AG10803 (cell line): ENCODE data around the gene MOB3C.
"Not testable (repeated sequence)": the region's sequence is repeated elsewhere in the genome, so short reads cannot be mapped to it uniquely, and the experiment has no call there.

ENCODE experiments used
- DNase-seq: peaks from one replicate; pipeline ENCODE4 v3.0.0; 2010; ENCODE audit warnings: low read depth
- H3K4me3 ChIP-seq: 2 replicates; pipeline ENCODE4 v1.5.1; 2011; ENCODE audit warnings: mild to moderate bottlenecking, low read length, control low read depth
- TF ChIP-seq, protein P1 (sequence below): conservative IDR thresholded peaks from 2 replicates; pipeline ENCODE4 v1.5.1; 2011; ENCODE audit warnings: mild to moderate bottlenecking, low read length, control low read depth, inconsistent platforms

Gene MOB3C

GRCh38 chr1:46654012-46654411 lies 37.4 kb upstream of the MOB3C start:
- H3K4me3 ChIP-seq = no peak overlapping the region
- DNase-seq = no peak
- TF ChIP-seq, protein P1, sequence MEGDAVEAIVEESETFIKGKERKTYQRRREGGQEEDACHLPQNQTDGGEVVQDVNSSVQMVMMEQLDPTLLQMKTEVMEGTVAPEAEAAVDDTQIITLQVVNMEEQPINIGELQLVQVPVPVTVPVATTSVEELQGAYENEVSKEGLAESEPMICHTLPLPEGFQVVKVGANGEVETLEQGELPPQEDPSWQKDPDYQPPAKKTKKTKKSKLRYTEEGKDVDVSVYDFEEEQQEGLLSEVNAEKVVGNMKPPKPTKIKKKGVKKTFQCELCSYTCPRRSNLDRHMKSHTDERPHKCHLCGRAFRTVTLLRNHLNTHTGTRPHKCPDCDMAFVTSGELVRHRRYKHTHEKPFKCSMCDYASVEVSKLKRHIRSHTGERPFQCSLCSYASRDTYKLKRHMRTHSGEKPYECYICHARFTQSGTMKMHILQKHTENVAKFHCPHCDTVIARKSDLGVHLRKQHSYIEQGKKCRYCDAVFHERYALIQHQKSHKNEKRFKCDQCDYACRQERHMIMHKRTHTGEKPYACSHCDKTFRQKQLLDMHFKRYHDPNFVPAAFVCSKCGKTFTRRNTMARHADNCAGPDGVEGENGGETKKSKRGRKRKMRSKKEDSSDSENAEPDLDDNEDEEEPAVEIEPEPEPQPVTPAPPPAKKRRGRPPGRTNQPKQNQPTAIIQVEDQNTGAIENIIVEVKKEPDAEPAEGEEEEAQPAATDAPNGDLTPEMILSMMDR = no peak

DNA sequence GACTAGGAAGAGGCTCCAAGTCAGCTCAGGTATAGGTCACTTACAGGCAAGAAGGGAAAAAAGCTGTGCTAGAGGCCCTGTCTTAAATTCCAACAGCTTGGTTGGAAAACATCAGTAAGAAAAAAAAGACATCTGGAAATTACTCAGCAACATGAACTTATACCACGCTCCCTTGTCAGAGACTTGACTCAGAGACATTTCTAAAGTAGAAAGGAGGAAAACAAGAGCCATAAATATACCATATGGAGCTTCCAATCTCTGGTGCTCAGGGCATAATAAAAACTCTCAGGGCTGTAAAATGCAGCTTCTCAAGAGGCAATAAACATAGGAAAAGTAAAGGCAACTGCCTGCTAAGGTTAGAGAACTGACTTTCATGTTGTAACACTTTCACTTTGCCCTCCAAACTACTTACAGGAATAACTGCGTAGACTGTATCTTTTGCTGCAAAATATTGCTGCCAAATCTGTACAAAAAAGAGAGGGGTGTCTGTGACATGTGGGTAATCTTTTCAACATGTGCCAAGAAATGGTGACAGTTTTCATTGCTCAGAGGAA lies 36.9 kb upstream of the MOB3C start:
- DNase-seq = peak; percentile 58
- H3K4me3 ChIP-seq = peak overlapping the region; percentile 21
- TF ChIP-seq, protein P1 = no peak

- H3K4me3 ChIP-seq = no peak overlapping the region
- no peak for DNase-seq
- TF ChIP-seq, protein P1 = no peak
Measured at GRCh38 chr1:46652321-46653100, 35.9 kb upstream of the MOB3C start.

- not testable (repeated sequence) for DNase-seq, H3K4me3 ChIP-seq
Measured at GRCh38 chr1:46651152-46651551, 34.5 kb upstream of the MOB3C start.

GRCh38 chr1:46650491-46650890 lies 33.9 kb upstream of the MOB3C start:
- TF ChIP-seq, protein P1 = no peak
- no peak for DNase-seq
- no peak overlapping the region for H3K4me3 ChIP-seq

- DNase-seq = no peak
- TF ChIP-seq, protein P1 = no peak
- H3K4me3 ChIP-seq = no peak overlapping the region
Measured at GRCh38 chr1:46649764-46650163, 33.2 kb upstream of the MOB3C start.

GRCh38 chr1:46647611-46648010 lies 31.0 kb upstream of the MOB3C start:
- no peak for DNase-seq
- H3K4me3 ChIP-seq = no peak overlapping the region
- TF ChIP-seq, protein P1 = no peak
